Stimulated activated CD4-positive, alpha-beta T cell treated with anti-CD3 and anti-CD28 coated beads, Interleukin-15, amount 100 ng/mL, for 48 hours (primary cell): ENCODE measurements around the gene OTOP3.
A peak's percentile ranks its signal among the peaks of the same experiment; 100 is the strongest.

Experiments
- DNase-seq, 2 donors: peaks; one replicate each; pipeline ENCODE4 v3.0.0-alpha.2; 2020; ENCODE audit warnings: low read depth in 2 of 2

OTOP3 gene

DNA sequence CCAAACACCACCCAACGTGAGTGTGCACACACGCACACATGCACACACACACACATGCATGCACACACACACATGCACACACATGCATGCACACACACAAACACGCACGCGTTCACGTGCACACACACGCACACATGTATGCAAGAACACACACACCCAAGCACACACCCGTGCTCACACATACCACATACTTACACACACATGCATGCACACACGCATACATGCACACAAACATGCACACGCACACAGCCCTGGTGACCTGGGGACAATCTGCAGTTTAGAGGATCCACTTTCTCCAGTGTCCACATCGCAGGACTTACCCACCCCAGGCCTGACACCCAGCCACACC lies 18.9 kb upstream of the OTOP3 start:
- DNase-seq: no peak

DNA sequence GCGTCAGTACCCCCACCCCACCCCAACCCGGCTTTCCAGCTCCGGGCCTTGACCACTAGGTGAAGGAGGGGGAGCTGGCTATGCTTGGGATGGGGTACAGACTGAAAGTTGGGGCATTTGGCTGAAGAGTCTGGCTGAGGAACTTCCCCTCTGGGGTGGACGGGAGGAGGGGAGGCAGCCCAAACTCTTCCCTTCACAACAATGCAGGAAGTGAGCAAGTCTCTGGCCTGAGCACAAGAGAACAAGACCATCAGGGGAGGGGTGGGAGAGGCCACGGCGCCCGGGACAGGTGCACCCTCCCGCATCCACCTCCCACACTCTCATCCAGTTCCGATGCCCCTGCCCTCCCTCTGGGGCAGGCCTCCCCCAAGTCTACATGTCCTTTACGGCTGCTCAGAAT lies 18.3 kb upstream of the OTOP3 start:
- no peak for DNase-seq

GRCh38 chr17:74918906-74919305 lies 16.8 kb upstream of the OTOP3 start:
- DNase-seq: no peak

DNA sequence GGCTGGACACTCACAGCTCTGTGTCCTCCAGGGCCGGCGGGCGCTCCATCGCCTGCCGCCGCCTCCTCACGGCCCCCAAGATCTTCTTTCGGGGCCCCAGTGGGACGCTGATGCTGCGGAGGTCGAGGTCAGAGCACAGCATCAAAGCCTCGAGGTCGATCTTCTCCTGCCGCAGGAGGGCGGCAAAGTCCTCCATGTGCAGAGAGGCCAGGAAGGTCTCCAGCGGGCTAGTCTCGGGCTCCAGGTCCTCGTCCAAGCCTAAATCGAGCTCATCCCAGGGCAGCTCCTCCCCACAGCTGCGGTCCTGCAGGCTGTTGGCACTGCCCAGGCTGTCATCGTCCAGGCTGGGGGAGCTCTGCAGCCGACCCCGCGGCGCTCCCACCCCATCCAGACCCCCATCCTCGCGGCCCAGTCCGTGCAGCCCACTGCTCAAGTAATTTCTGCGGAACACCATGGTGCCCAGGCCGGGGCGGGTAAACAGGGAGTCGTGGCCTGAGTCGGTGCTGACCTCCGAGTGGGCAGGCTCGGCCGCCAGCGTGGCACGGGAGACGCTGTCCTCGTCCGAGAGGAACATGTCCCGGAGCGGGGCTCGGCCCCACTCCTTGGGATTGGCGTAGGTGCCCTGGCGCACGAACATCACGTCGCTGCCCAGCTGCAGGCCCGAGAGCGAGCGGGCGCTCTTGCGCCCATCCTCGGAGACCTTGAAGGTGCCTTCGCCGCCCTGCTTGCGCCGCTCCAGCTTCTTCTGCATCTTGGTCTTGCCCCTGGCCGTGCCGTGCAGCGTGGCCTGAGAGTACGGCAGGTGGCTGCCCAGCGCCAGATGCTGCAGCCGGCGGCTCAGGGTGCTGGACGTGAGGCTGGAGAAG lies 16.0 kb upstream of the OTOP3 start:
- DNase-seq: no peak

GRCh38 chr17:74920306-74920620 lies 15.4 kb upstream of the OTOP3 start:
- no peak for DNase-seq

- DNase-seq: no peak
Observed at GRCh38 chr17:74920642-74921025, 15.1 kb upstream of the OTOP3 start.

DNA sequence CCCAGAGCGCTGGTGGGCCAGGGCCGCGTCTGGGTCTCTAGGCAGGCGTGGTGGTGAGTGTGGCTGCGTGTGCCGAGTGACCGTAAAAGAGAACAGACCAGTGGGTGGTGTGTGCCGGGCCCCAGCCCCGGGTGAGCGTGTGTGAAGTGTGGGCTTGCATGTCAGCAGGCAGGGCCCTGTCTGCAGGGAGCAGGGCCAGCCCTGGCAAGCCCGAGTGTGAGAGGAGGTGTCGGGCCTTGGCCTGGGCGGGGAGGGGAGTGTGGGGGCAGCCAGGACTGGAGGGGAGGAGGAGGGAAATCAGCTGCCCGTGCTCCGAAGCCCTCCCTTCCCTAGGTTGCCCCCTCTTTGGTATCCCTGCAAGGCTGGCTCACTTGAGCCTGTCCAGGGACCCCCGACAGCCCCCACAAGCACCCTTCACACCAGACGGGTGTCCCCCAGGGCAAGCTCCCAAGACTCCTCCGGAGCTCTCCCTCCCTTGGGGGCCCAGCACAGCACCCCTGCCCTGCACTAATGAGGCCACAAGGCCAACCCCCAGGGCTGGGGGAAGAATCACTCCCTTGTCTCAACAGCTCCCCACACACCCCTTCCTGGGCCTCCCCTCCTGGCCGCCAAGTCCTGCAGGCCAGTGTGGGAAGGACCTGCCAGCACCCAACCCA lies 14.5 kb upstream of the OTOP3 start:
- DNase-seq: no peak

DNA sequence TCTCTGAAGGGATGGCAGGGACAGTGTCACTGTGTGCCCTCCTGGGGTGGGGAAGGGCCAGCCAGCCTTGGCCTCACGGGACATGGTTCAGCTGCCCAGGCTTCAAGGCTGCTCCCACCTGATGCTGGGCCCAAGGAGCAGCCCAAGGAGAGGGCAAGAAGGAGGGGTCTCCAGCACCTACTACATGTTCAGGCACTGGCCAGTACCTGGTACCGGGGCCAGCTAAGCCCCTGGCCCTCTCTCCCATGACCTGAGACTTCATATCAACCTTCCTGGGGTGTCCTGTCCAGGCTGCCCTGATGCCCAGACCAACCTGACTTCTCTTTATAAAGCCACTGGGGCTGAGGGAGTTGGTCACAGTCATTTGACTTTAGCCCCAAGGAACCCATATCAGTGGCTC lies 13.9 kb upstream of the OTOP3 start:
- no peak for DNase-seq

DNA sequence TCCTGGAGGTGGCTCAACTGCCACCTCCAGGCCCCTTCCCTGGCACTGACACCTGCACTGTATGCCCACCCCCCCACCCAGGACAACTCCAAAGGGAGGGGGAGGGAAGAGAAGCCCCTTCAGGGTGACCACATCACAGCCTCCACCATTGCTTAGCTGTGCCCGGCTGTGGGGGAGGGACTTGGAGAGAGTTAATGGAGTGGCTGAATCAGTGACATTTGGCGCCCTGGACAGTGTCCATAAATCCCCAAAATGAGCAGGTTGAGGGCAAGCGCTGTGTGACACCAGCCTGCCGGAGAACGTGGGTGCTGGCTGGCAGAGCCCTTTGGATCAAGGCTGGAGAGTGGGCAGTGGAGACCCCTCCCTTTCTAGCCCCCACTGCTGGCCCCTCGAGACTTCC lies 13.5 kb upstream of the OTOP3 start:
- no peak for DNase-seq

DNA sequence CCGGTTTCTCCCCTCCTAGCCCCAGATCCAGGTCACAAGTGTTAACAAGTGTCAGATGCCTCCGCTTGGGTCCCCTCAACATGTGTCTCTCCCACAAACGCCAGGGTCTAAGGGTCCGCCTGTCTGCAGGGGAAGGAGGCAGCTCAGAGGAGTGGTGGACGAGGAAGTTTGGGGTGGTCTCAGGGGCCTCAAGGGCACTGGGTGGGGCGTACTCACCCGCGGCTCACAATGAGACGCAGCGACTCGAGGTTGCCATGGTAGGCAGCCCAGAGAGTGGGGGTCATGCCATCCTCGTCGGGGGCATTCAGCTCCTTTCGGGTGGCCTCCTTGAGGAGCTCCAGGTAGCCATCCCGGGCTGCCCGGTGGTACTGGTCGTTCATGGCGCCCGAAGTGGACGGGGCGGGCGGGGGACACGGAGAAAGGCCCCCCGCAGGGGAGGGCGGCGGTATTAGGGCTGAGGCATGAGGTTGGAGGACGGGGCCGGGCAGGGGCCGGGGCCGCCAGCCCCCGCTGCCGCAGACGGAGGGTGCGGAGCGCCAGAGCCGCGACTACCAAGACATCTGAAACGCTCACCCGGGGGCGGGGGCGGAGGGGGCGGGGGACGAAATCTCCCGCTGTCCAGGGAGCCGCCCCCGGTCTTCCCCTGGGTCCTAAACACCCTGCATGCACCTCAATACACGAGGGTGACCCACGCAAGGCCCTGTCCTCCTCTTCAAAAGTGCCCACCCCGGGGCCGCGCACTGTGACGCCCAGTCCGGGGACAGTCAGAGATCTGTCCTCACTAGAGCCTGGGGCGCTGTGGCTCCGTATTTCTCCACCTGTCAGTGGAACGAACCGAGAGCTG lies 12.8 kb upstream of the OTOP3 start, which contains the start of gene USH1G:
Gene USH1G, minus strand, starts transcription at position 562 of the 844 bp plus-strand sequence. Its CDS starts 182 bp downstream, at position 380.
- no peak for DNase-seq

DNA sequence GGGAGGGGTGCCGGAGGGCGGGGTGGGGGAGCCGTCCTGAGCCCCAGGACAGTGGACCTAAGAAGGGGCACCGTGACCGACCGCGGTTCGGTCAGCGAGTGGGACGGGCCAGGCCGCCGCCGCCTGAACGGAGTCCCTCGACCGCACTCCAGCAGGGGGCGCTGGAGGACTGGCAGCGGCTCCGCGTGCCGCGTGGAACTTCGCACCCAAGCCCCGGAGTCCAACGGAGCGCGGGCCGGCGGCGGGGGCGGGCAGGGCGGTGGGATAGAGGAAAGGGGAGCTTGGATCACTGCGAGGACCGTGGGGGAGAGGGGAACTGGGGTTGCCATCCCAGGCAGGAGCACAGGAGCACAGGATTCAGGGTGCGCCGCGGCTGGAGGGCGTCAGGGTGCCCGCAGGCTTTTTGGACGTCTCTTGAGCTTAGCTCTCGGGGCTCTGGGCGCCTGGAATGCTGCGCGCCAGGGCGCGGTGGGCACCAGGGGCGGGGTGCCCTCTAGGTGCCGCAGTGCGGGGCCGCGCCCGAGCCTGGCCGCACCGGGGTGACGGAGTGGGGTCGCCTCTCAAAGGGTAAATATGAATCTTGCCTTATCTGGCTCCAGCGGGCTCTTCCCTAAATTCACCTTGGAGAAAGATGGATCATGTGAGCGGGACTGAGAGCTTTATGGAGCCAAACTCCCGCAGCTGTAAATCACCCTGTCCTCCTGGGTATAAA lies 12.0 kb upstream of the OTOP3 start:
- DNase-seq: peak; percentile 55 to 71

GRCh38 chr17:74924250-74924948 lies 11.3 kb upstream of the OTOP3 start, which contains the start of gene OTOP2:
OTOP2 (plus strand) TSS chr17:74924273; CDS start chr17:74924633, 360 bp downstream.
- no peak for DNase-seq

DNA sequence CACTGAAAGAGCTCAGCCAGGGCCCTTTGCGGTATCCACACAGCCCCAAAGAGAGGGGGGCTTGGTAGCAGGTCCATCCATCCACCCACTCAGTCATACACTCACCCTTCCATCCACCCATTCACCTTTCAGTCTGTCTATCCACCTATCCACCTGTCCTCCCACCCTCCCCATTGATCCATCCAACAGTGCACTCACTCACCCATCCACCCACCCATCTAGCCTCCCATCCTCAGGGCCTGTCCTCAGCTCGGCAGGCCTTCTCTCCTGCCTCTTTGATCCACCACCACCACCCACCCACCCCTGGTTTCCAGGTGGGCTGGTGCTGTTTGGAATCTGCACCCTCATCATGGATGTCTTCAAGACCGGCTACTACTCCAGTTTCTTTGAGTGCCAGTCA lies 10.5 kb upstream of the OTOP3 start:
- DNase-seq: no peak

- no peak for DNase-seq
Observed at GRCh38 chr17:74928786-74929185, 6.9 kb upstream of the OTOP3 start.

DNA sequence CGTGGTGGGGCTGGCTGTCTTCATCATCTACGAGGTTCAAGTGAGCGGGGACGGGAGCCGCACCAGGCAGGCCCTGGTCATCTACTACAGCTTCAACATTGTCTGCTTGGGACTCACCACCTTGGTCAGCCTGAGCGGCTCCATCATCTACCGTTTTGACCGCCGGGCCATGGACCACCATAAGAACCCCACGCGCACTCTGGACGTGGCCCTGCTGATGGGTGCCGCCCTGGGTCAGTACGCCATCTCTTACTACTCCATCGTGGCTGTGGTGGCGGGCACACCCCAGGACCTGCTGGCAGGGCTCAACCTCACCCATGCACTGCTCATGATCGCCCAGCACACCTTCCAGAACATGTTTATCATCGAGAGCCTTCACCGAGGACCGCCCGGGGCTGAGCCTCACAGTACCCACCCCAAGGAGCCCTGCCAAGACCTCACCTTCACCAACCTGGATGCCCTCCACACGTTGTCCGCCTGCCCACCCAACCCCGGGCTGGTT lies 5.1 kb upstream of the OTOP3 start:
- no peak for DNase-seq

DNA sequence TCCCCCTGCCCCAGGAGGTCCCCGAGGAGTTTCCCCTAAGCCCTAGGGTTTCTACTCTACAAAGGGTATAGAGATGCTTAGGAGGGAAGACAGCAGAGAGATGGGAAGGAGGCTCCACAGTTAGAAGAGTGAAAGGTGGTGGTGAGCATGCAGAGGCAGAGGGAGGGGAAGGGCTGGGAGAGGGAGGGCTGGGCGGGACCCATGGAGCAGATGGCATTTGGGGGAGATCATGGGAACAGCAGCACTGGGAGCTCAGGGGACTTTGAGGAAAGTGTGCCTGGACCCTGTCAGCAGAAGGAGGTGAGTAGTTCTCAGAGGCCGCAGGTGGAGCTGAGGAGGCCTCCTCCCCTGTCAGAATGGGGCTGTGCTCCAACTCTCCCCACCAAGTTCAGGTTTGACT lies 650 bp upstream of the OTOP3 start:
- no peak for DNase-seq

- no peak for DNase-seq
Observed at GRCh38 chr17:74936470-74936799, 737 bp downstream of the OTOP3 start.

DNA sequence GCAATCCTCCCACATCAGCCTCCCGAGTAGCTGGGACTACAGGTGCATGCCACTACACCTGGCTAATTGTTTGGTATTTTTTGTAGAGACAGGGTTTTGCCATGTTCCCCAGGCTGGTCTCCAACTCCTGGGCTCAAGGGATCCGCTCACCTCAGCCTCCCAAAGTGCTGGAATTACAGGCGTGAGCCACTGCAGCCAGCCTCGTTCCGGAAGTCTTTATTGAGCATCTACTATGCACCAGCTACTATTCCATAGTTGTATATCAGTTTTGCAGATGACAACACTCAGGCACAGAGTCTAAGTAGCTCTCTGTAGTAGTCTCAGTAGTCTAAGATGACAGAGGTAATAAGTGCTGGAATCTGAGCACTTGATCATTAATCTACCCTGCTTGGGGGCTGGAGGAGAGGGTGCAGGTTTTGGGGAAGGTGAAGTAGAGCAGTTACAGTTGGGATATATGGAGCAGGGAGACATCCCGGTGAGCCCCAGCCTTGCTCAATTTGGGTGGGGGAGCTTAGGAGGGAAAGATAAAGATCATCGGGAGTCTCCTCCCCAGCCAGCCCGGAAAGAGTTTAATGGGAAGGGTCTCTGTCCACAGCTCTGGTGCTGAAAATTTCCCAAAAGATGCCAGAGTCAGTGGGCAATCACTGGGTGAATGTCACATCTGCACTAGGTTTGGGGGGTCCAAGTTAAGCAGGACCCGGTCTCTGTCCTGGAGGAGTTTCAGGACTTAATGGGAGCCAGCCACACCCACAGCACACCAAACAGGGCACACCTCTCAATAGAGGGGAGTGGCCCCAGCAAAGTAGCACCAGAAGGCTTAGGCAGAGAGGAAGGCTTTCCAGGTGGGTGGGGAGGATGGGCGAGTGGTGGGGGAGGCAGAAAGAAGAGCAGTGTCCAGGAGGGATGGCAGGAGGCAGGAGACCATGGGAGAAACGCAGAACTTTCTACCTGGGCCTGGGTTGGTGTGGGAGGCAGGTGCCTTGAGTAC lies 1.7 kb downstream of the OTOP3 start:
- no peak for DNase-seq

DNA sequence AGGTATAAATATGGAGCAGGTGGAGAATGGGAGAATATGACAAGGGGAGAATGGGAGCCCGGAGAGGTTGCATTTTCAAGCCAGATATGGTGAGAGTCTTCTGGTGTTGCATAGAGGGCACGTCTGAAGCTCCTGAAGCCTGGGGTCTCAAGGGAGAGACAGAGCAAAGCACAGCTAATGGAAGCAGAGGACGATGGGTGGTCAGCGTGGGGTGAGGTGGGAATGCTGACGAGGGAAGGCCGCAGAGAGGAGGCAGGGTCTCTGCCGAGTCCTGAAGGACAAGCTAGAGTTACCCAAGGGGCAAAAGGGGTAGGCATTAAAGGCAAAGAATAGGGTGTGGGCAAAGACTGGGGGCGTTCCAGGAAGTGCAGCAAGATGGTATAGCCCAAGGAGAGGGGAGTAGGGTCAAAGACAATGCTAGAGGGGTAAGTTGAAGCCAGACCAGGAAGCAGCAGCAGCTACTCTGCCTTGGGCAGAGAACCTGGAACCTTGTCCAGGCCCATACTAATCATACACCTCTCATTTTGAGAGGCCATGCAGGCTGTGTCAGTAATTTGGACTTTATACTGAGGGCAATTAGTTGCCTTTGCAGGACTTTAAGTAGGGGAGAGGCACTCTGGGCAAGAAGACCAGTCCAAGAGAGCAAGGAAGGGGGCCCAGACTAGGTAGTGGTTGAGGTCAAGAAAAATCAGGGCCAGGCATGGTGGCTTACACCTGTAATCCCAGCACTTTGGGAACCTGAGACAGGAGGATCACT lies 2.7 kb downstream of the OTOP3 start:
- no peak for DNase-seq
